Measurements from ENCODE around the gene DDX25. TPM values are rescaled to one million over a fixed set of nuclear protein-coding genes. Genes with fewer than 3 reads are reported as not detected.

Gene DDX25
- total and polyA plus RNA-seq, 4 donors, result 0.14 to 0.37 (median 0.17) TPM

DNA sequence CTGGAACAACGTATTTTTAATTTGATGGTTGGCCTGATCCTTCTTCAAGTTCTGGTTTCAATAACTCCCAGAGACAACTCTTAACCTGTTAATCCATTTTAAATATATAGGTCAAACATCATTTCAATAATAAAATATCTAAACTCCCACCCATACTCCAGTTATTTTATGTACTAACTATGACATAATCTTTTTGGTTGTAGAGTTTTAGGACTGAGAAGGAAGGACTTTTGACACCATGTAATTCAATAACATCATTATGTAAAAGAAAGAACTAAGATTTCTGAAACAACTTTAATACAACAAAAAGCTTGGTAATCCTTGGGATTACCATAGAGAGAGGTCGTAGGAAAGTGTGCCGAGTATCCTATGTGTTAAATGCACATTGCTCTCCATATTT lies 73.0 kb downstream of the DDX25 start:
- no peak overlapping the region for H3K4me3 ChIP-seq
- no peak overlapping the region for H3K9ac ChIP-seq (ENCODE audit: insufficient read depth in 1 of 2, low read length in 2 of 2)
- DNase-seq, result no peak
- peaks cover 0 to 2% (median 0%) of the 10 kb centered on the region in 3 donors for H3K27me3 ChIP-seq (ENCODE audit: control insufficient read depth in 3 of 3, insufficient read depth in 3 of 3, low read length in 2 of 3)
- no peaks in the 10 kb centered on the region for H3K9me3 ChIP-seq (ENCODE audit: control insufficient read depth in 4 of 4, insufficient read depth in 3 of 4, low read length in 3 of 4)
- peaks cover 0 to 10% (median 0%) of the 10 kb centered on the region in 5 donors for H3K4me1 ChIP-seq (ENCODE audit: control insufficient read depth in 5 of 5, insufficient read depth in 5 of 5, low read length in 5 of 5)
- H3K27ac ChIP-seq (ENCODE audit: low read depth in 1 of 2, low read length in 1 of 2), result no peak overlapping the region
- 92 to 94% methylated on average over 3 of the region's 3 CpGs for WGBS, 2 donors
- TF ChIP-seq, protein P1, sequence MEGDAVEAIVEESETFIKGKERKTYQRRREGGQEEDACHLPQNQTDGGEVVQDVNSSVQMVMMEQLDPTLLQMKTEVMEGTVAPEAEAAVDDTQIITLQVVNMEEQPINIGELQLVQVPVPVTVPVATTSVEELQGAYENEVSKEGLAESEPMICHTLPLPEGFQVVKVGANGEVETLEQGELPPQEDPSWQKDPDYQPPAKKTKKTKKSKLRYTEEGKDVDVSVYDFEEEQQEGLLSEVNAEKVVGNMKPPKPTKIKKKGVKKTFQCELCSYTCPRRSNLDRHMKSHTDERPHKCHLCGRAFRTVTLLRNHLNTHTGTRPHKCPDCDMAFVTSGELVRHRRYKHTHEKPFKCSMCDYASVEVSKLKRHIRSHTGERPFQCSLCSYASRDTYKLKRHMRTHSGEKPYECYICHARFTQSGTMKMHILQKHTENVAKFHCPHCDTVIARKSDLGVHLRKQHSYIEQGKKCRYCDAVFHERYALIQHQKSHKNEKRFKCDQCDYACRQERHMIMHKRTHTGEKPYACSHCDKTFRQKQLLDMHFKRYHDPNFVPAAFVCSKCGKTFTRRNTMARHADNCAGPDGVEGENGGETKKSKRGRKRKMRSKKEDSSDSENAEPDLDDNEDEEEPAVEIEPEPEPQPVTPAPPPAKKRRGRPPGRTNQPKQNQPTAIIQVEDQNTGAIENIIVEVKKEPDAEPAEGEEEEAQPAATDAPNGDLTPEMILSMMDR (IDR thresholded peaks at IDR 0.05; ENCODE audit: control extremely low read depth, extremely low read depth), result no peak
- ATAC-seq (ENCODE audit: insufficient read depth, low FRiP score), result no peak
- H3K36me3 ChIP-seq (ENCODE audit: control insufficient read depth in 4 of 4, insufficient read depth in 4 of 4, low read length in 4 of 4), result peaks cover 0 to 3% (median 0%) of the 10 kb centered on the region in 4 donors

DNA sequence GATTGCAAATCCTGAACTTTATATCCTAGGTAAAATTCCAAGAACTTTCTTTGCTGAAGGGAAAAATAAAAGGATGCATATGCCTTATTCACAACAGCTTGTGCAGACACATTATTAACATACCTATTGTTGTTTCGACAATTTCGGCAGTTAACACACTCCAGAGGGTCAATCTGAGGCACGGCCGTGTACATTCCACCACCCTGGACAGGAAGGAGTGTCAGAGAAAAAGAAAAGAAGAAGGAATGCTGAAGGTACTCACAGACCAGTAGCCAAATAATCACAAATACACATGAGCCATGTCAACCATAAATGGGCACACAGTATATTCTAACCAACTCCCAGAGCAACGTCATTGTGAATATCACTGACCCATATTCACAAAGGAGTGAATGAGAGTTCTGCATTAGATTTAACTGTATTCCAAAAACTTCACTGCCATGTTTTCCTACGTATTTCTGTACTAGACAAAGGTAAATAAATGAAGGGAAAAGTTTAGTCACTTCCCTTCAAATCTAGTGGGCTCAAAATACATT lies 73.9 kb downstream of the DDX25 start:
- TF ChIP-seq, protein P1 (IDR thresholded peaks at IDR 0.05; ENCODE audit: control extremely low read depth, extremely low read depth), result no peak
- Histone ChIP-seq H3K4me1 (ENCODE audit: control insufficient read depth in 5 of 5, insufficient read depth in 5 of 5, low read length in 5 of 5) (peaks cover 0 to 10% (median 0%) of the 10 kb centered on the region in 5 donors), H3K9me3 (ENCODE audit: control insufficient read depth in 4 of 4, insufficient read depth in 3 of 4, low read length in 3 of 4) (no peaks in the 10 kb centered on the region), H3K9ac (ENCODE audit: insufficient read depth in 1 of 2, low read length in 2 of 2) (no peak overlapping the region), H3K27me3 (ENCODE audit: control insufficient read depth in 3 of 3, insufficient read depth in 3 of 3, low read length in 2 of 3) (peaks cover 0 to 2% (median 0%) of the 10 kb centered on the region in 3 donors), H3K4me3 (no peak overlapping the region), H3K36me3 (ENCODE audit: control insufficient read depth in 4 of 4, insufficient read depth in 4 of 4, low read length in 4 of 4) (peaks cover 0 to 3% (median 2%) of the 10 kb centered on the region in 4 donors), H3K27ac (ENCODE audit: low read depth in 1 of 2, low read length in 1 of 2) (no peak overlapping the region)
- ATAC-seq (ENCODE audit: insufficient read depth, low FRiP score) (no peak), DNase-seq (no peak)
- WGBS, 2 donors, result 57 to 69% methylated on average over 6 of the region's 6 CpGs

Other genes with a start within 250 kb of the DDX25 start
- not detected for gene ACRV1, start 223.7 kb upstream of the DDX25 start, total RNA-seq
- not detected for gene ACRV1, start 223.7 kb upstream of the DDX25 start, polyA plus RNA-seq
- gene PATE1, start 158.2 kb upstream of the DDX25 start, total RNA-seq, result not detected
- not detected for gene PATE1, start 158.2 kb upstream of the DDX25 start, polyA plus RNA-seq
- gene PATE2, start 125.7 kb upstream of the DDX25 start, total RNA-seq, result not detected
- not detected for gene PATE2, start 125.7 kb upstream of the DDX25 start, polyA plus RNA-seq
- gene PATE3, start 116.4 kb upstream of the DDX25 start, total RNA-seq, result not detected
- gene PATE3, start 116.4 kb upstream of the DDX25 start, polyA plus RNA-seq, result not detected
- gene PATE4, start 71.2 kb upstream of the DDX25 start, total RNA-seq, result not detected
- not detected for gene PATE4, start 71.2 kb upstream of the DDX25 start, polyA plus RNA-seq
- gene HYLS1, start 16.8 kb upstream of the DDX25 start, total RNA-seq, result 1 to 10 TPM; 1.6 to 2.4 TPM
- 1 to 10 TPM; 1.5 to 2.6 TPM for gene HYLS1, start 16.8 kb upstream of the DDX25 start, polyA plus RNA-seq
- 10 to 100 TPM in 1 of 2 donors, 1 to 10 TPM in 1; 6.9 to 11.3 TPM for gene PUS3, start 1.3 kb upstream of the DDX25 start, total RNA-seq
- 10 to 100 TPM; 10.2 to 15.7 TPM for gene PUS3, start 1.3 kb upstream of the DDX25 start, polyA plus RNA-seq
- under 1 TPM; 0.18 to 0.43 TPM for gene VSIG10L2, start 41.5 kb downstream of the DDX25 start, total RNA-seq
- gene VSIG10L2, start 41.5 kb downstream of the DDX25 start, polyA plus RNA-seq, result under 1 TPM; 0.26 to 0.33 TPM
- gene CDON, start 158.4 kb downstream of the DDX25 start, total RNA-seq, result 10 to 100 TPM; 17.8 to 25.6 TPM
- gene CDON, start 158.4 kb downstream of the DDX25 start, polyA plus RNA-seq, result 1 to 10 TPM; 1.5 to 1.9 TPM